GM12873 (cell line): ENCODE data around the gene EPHB6.

ENCODE experiments used
- TF ChIP-seq, protein P1 (sequence below): IDR thresholded peaks from 2 replicates; pipeline ENCODE4 v1.5.1; 2012; ENCODE audit warnings: low read depth, mild to moderate bottlenecking, moderate library complexity, low read length, control low read depth; ENCODE audit not compliant: insufficient read depth; ENCODE audit errors: missing control alignments

EPHB6 gene

GRCh38 chr7:142854372-142855113 is at the start of gene EPHB6:
TSS of gene EPHB6 (plus strand) at chr7:142855076. CDS start at chr7:142863228, 8,152 bp downstream.
- TF ChIP-seq, protein P1, sequence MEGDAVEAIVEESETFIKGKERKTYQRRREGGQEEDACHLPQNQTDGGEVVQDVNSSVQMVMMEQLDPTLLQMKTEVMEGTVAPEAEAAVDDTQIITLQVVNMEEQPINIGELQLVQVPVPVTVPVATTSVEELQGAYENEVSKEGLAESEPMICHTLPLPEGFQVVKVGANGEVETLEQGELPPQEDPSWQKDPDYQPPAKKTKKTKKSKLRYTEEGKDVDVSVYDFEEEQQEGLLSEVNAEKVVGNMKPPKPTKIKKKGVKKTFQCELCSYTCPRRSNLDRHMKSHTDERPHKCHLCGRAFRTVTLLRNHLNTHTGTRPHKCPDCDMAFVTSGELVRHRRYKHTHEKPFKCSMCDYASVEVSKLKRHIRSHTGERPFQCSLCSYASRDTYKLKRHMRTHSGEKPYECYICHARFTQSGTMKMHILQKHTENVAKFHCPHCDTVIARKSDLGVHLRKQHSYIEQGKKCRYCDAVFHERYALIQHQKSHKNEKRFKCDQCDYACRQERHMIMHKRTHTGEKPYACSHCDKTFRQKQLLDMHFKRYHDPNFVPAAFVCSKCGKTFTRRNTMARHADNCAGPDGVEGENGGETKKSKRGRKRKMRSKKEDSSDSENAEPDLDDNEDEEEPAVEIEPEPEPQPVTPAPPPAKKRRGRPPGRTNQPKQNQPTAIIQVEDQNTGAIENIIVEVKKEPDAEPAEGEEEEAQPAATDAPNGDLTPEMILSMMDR: no peak

DNA sequence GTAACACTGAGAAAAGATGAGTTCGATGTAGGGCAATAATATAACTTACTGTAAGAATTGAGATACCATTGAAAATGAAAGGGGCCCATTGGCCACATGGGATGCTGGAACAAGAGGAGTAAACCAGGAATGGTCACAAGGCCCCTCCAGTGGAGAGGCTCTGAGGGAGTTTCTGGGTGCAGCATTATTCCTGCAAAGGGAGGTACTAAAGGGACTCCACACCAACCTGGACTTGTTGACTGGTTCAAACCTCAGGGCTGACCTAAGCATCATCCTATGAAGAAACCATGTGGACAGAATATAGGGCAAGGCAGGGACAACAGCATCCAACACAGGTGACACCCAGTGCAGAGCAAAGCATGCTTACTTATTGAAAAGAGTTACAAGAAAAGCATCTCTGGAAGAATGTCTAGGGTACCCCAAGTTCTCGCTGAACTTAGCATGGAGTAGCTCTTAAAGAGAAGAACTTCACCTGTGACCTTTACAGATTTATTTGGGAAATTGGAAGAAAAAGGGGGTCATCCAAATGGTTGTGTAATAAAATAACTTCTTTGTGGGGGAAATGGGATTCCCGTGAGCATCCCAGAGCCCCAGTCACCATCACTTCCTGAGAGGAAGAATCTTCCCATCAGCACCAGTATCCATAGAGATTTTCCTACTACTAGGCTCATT is 49.4 kb upstream of the EPHB6 start:
- TF ChIP-seq, protein P1: no peak

GRCh38 chr7:142806022-142806356 is 48.9 kb upstream of the EPHB6 start:
- TF ChIP-seq, protein P1: no peak

- TF ChIP-seq, protein P1: no peak
Observed at GRCh38 chr7:142806957-142807356, 47.9 kb upstream of the EPHB6 start.

DNA sequence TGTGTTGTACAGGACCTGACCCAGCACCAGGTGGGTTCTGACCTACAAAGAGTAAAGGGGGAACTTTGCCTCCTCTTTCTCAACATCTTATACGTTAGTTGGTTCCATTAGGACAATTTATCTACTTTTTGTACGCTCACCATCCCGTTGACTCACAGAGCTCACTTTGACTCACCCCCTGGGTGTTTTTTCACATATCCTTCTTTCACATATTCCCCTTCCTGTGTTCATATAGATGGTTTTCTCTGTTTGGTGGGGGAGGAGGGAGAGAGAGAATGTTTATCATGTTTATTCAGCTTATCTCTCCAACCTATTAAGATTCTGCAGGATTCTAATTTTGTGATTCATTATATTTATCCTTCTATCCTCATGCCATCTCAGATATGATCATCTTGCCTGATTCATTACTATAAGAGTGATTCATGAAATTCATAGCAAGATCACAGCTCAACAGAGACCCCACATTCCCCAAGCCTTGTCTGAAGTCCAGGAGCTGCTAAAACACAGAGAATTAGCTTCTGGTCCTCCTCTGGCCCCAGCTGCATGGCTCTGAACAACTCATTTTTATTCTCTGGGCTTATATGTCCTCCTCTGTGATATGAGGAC is 46.9 kb upstream of the EPHB6 start:
- TF ChIP-seq, protein P1: no peak

DNA sequence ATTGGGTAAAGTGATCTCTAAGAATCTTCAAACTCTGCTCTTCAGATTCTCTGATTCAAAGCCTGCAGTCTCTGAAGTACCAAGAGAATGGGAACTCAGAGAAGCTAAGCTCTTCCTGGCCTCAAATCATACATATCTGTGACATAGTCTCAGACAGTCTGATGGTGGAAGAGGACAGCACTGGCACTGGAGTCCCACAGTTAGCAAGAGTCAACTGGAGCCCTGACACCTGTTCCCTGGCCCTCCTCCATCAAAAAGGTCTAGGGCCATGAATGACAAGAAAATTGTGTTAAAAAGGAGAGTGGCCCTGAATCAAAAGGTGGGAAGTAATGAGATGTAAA is 46.4 kb upstream of the EPHB6 start:
- TF ChIP-seq, protein P1: no peak

DNA sequence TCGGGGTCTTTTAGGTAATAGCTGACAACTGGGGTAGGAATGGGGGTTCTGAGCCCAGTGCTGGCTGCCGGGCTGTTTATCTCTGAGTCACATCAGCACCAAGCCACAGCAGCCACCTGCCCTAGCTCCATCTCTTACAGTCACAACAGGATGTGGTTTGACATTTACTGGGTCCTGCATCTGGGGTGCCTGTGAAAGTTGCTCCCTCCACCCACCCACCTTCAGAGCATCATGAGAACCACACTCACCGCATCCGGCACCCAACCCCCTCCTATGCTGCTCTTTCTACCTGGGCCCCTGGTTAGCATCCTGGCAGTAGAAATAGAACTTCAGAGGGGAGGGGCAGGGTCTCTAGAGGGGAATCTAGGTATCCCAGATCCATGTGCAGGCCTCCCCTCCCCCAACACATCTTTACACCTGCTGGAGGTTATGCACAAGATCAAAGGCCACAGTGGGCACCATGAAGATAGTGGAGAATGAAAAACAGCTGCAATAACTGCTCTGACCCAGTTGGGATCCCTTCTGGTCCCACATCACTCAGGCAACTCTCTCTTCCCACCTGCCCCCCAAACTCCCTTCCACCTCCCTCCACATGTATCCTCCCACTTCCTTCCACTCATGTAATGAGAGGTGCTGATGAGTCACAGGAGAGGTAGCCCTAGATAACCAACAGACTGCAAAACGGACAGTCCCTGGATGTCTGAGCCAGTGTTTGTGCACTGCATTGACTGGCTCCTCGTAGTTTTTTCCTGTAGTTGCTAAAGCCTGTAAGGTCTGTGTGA is 45.9 kb upstream of the EPHB6 start:
- TF ChIP-seq, protein P1: no peak
